GM10847 (cell line): ENCODE measurements around the gene SEMA3A.

ENCODE experiments used
- POLR2A ChIP-seq: IDR thresholded peaks from 2 replicates; pipeline ENCODE4 v1.6.1; 2011; ENCODE audit not compliant: insufficient read length; ENCODE audit errors: extremely low read depth

The SEMA3A gene

GRCh38 chr7:84177758-84178412, 16.7 kb downstream of the SEMA3A start:
- no peak for TF ChIP-seq POLR2A

DNA sequence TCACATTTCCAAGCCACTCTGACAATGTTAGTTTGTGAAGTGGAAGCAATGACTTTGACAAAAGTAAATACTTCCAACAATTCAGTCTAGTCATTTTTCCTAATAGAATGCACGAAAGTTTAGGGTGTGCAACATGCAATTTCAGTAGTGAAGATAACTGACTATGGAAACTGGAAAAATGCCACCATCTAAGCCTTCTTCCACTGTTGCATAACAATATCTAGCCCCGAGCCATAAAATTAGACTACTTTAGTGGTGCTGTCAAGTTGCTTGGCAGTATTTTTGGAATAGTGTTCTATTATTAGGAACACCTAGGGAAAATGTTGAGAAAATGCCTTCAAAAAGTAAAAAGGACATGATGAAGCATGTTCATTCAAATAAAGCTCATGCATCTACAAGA, 17.9 kb downstream of the SEMA3A start:
- TF ChIP-seq POLR2A, result no peak

DNA sequence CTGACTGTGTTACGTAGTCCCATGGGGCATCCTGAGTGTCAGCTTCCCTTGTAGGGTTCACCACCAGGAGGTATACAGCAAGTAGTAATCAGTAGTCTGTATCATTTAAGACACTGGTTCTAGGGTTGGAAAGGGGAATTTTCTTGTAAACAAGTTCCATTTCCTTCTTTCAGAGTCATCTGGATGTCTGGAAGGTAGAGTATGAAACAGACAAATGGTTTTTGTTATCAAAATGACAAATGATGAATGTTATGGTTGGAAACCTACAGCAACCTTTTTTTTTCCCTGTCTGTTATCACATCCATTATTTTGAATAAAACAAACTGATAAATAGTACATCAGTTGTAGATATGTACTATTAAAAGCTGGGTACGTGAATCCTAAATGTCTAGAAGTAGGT, 19.1 kb downstream of the SEMA3A start:
- no peak for TF ChIP-seq POLR2A

GRCh38 chr7:84170646-84171045, 23.9 kb downstream of the SEMA3A start:
- no peak for TF ChIP-seq POLR2A

GRCh38 chr7:84162584-84162983, 32.0 kb downstream of the SEMA3A start:
- TF ChIP-seq POLR2A, result no peak

GRCh38 chr7:84162125-84162524, 32.5 kb downstream of the SEMA3A start:
- no peak for TF ChIP-seq POLR2A

DNA sequence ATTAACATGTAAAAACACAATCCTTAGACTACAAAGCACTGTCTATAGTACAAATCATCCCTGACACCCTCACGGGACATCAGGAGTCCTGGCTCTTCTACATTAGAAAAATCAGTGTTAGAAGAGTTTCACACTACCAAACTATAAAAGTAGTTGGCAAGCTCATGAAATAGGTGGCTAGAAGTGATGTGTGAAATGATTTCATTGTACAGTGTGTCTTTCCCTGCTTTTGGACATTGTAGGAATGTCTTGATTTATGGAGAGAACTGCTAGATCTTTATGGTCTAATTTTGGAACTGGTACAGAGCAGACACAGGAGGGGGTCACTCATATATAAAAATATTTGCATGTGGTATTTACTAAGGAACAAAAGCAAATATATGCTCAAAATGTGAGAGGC, 33.2 kb downstream of the SEMA3A start:
- no peak for TF ChIP-seq POLR2A

DNA sequence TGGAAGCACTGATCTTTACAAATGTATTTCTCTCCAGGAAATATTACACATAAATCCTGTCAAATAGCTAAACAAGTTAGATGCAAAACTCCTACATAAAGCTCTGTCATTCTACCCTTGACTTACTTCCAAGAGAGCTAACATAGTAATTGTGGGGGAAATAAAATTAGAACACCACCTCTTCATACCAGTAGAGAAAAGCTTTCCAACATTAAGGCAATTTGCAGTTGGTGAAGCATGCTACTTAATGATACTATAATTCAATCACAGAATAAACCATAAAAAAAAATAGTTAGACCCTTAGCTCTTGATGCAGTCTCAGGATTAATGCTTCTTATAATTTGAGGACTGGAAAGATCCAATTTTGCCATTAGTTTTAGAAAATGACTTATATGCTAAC, 35.2 kb downstream of the SEMA3A start:
- no peak for TF ChIP-seq POLR2A

DNA sequence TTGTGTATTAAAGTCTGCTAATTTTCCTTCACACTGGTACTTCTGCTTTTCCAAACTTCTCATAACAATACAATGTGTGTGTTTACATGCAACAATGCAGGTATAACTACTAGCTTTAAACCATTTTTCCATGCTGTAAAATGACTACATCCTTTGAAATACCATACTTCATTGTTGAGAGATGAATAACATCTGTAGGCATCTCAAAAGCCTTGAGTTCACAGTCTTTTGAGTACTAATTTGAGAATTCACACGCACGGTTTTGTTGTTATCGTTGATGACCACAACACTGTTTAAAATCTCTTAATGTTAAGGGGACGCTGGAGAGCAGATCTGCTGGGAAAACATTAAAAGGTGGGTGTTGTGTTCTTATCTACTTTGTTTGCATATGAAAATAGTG, 37.4 kb downstream of the SEMA3A start:
- no peak for TF ChIP-seq POLR2A

- no peak for TF ChIP-seq POLR2A
These were observed 39.4 kb downstream of the SEMA3A start for GRCh38 chr7:84154991-84155781.

GRCh38 chr7:84152995-84153394, 41.6 kb downstream of the SEMA3A start:
- no peak for TF ChIP-seq POLR2A

DNA sequence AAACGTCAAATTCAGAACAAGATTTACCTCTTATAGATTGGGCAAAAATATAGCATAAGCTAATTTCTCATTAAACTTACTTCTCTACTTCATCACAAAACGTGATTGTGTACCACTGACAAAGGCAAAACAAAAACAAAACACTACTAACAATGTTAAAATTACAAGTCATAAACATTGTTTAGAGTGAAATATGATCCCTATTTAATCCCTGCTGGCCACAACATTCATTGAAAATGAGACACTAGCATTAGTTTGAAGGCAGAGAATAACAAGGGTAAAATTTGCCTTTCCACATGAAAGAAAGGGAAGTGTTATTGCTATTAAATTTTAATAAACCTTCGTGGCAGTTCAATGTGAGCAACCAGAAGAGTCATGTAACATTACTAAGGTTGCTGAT, 45.0 kb downstream of the SEMA3A start:
- no peak for TF ChIP-seq POLR2A

GRCh38 chr7:84145892-84146291, 48.7 kb downstream of the SEMA3A start:
- TF ChIP-seq POLR2A, result no peak

DNA sequence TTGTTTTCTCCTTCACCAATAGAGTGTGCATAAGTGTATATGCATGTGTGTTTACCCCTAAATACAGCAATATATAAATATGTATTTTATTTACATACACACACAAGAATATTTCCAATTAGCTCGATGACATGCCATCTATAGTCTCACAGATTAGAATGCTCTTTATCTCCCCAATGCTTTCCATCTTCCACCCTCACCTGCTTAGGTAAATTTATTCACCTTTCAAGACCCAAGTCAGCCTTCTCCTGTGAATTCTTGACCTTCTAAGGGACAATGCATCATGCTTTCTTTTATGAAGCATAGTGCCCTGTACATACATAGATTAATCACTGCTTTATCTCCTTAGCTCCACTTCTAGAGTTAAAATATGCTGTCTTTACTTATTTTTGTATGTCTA, 49.7 kb downstream of the SEMA3A start:
- TF ChIP-seq POLR2A, result no peak

DNA sequence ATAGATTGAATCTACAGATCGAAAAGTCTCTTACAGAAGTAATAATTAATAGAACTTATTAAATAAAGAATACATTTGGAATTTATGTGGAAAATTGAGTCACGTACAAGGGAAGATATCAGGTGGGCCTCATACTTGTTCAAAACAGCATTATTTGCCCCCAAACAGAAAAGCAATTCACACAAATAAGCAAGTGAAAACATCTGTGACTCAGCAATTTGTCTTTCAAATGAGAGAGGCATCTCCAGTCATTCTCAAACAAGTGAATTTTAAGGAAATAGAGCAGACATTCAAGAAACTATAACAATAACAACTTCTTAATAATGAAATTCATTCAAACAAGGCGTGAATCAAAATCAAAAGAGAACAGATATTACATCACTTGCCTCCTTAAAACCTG, 50.1 kb downstream of the SEMA3A start:
- no peak for TF ChIP-seq POLR2A

DNA sequence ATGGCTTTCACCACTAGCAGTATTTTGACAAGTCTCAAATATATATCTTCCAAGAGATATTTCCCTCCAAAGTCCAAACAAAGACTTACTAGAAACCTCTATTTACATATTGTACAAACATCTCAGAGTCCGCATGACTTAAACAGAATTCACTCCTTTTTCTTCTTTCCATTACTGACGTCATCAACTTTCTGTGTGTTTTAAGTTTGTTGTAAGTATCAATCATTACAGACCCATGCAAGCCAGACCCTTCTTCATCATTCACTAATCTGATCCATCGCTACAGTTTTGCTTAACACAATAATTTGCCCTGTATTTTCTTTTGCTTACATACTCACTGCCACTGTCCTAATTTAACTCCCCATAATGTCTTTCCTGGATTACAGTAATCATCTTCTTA, 51.9 kb downstream of the SEMA3A start:
- no peak for TF ChIP-seq POLR2A
